Upper lobe of right lung (tissue), 1 donor: Measurements from ENCODE around the gene CHN2. TPM values are rescaled to one million over a fixed set of nuclear protein-coding genes. Genes with fewer than 3 reads are reported as not detected.

Experiments
- ATAC-seq: fragments of 200-7000 bp; cut with Tn5 transposase; one replicate; pipeline ENCODE4 v1.9.1; 2020; ENCODE audit warnings: mild to moderate bottlenecking, moderate library complexity
- DNase-seq: peaks from one replicate; pipeline ENCODE4 v3.0.0-alpha.2; 2020
- H3K27ac ChIP-seq: fragments of 200-600 bp; one replicate; pipeline ENCODE4 v1.8.0; 2022
- H3K27me3 ChIP-seq: fragments of 200-600 bp; one replicate; pipeline ENCODE4 v1.8.0; 2022; ENCODE audit warnings: mild to moderate bottlenecking
- H3K36me3 ChIP-seq: fragments of 200-600 bp; one replicate; pipeline ENCODE4 v1.8.0; 2022
- H3K4me1 ChIP-seq: fragments of 200-600 bp; one replicate; pipeline ENCODE4 v1.8.0; 2022
- H3K4me3 ChIP-seq: fragments of 200-600 bp; one replicate; pipeline ENCODE4 v1.8.0; 2022; ENCODE audit warnings: mild to moderate bottlenecking
- H3K9me3 ChIP-seq: fragments of 200-600 bp; one replicate; pipeline ENCODE4 v1.8.0; 2022
- CTCF ChIP-seq: fragments of 200-600 bp; IDR thresholded peaks from one replicate; pipeline ENCODE4 v1.8.0; 2022; ENCODE audit warnings: antibody characterized with exemption
- intact Hi-C: fragments of 100-400 bp; cut with DNase I; formaldehyde crosslinking; loops from one replicate; pipeline ENCODE4 v1.11.0; 2022
- total RNA-seq: library from RNA; stranded (reverse); fragmentation: NEBNext Ultra II Directional; extraction: Animal tissue kit (Norgen Biotek cat#: 25700); gene quantifications from one replicate; pipeline ENCODE4 v1.2.1, GENCODE V29; 2021
- donor health status: DM: no; HTN: yes; CAD: no; lungs with severe emphysema.

Gene CHN2
- total RNA-seq, 1 donor from 2014 or later = 14.4 TPM

- Histone ChIP-seq H3K27ac (no peak overlapping the region), H3K4me1 (no peaks in the 10 kb centered on the region), H3K36me3 (no peaks in the 10 kb centered on the region), H3K9me3 (no peaks in the 10 kb centered on the region), H3K4me3 (no peak overlapping the region), H3K27me3 (no peaks in the 10 kb centered on the region)
- intact Hi-C loops = no loop called here
- TF ChIP-seq CTCF = no peak
- ATAC-seq (no peak), DNase-seq (no peak)
Observed at GRCh38 chr7:29435902-29436301, 241.3 kb downstream of the CHN2 start.

DNA sequence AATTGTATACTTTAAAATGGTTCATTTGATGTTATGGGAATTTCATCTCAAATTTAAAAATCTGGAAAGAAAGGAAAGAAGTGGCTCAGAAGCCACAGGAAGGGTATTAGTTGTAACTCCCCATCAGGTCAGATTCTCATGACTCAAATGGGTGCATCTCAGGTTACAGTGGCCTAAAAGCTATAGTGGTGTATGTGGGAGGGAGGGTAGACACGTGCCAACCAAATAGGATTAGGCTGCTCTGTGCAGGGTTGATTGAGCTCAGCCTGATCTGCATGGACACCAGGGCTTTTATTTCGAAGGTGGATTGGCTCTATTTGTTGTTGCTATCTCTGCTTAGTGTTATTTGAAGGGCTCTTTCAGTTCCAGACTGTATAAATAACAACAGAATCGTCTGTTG lies 247.6 kb downstream of the CHN2 start:
- H3K4me1 ChIP-seq = no peaks in the 10 kb centered on the region
- no peak overlapping the region for H3K27ac ChIP-seq
- DNase-seq (no peak), ATAC-seq (no peak)
- no peaks in the 10 kb centered on the region for H3K36me3 ChIP-seq
- no peaks in the 10 kb centered on the region for H3K27me3 ChIP-seq
- no peaks in the 10 kb centered on the region for H3K9me3 ChIP-seq
- no peak overlapping the region for H3K4me3 ChIP-seq
- intact Hi-C loops = no loop called here
- no peak for TF ChIP-seq CTCF

GRCh38 chr7:29443552-29443951 lies 249.0 kb downstream of the CHN2 start:
- no peaks in the 10 kb centered on the region for H3K36me3 ChIP-seq
- no peaks in the 10 kb centered on the region for H3K9me3 ChIP-seq
- ATAC-seq = no peak
- intact Hi-C loops = no loop called here
- no peaks in the 10 kb centered on the region for H3K27me3 ChIP-seq
- no peak overlapping the region for H3K4me3 ChIP-seq
- no peak overlapping the region for H3K27ac ChIP-seq
- no peak for TF ChIP-seq CTCF
- no peaks in the 10 kb centered on the region for H3K4me1 ChIP-seq
- no peak for DNase-seq

- Histone ChIP-seq H3K27me3 (no peaks in the 10 kb centered on the region), H3K9me3 (no peaks in the 10 kb centered on the region), H3K36me3 (no peaks in the 10 kb centered on the region), H3K27ac (no peak overlapping the region), H3K4me3 (no peak overlapping the region), H3K4me1 (no peaks in the 10 kb centered on the region)
- intact Hi-C loops = no loop called here
- no peak for ATAC-seq
- DNase-seq = no peak
- TF ChIP-seq CTCF = no peak
Observed at GRCh38 chr7:29444267-29444666, 249.7 kb downstream of the CHN2 start.

GRCh38 chr7:29445736-29446135 lies 251.2 kb downstream of the CHN2 start:
- H3K4me3 ChIP-seq = no peak overlapping the region
- H3K27me3 ChIP-seq = no peaks in the 10 kb centered on the region
- DNase-seq (no peak), ATAC-seq (no peak)
- H3K27ac ChIP-seq = no peak overlapping the region
- intact Hi-C loops = no loop called here
- H3K36me3 ChIP-seq = no peaks in the 10 kb centered on the region
- no peaks in the 10 kb centered on the region for H3K4me1 ChIP-seq
- no peak for TF ChIP-seq CTCF
- H3K9me3 ChIP-seq = no peaks in the 10 kb centered on the region

DNA sequence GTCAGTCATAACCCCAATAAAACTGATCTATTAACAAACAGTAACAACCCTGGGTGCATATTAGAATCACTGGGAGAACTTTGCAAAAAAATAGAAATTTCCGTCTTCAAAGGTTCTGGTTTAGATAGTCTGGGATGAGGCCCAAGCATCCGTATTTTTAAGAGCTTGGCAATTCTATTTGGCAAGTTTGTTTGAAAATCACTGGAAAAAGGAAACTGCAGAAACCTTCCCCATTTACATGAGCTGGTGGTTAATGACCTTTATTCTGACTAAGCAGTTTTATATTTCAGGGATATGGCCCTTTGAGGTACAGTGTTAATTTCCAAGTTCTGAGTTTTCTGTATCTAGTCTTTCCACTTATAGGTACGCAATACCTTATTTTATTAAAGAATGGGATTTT lies 253.3 kb downstream of the CHN2 start:
- no peak for ATAC-seq

More for the DNA sequence above, 253.3 kb downstream of the CHN2 start:
- H3K27ac ChIP-seq = no peak overlapping the region
- no peak overlapping the region for H3K4me3 ChIP-seq
- intact Hi-C loops = no loop called here
- no peaks in the 10 kb centered on the region for H3K9me3 ChIP-seq
- no peaks in the 10 kb centered on the region for H3K27me3 ChIP-seq
- no peak for DNase-seq
- H3K36me3 ChIP-seq = no peaks in the 10 kb centered on the region
- no peak for TF ChIP-seq CTCF
- H3K4me1 ChIP-seq = no peaks in the 10 kb centered on the region
